Stimulated activated CD4-positive, alpha-beta T cell treated with anti-CD3 and anti-CD28 coated beads, Interleukin-2, amount 100 ng/mL, for 48 hours (primary cell): Measurements from ENCODE around the gene CCR3.

Source experiments
- DNase-seq, 2 donors: peaks; one replicate each; pipeline ENCODE4 v3.0.0-alpha.2; 2020

The CCR3 gene

DNA sequence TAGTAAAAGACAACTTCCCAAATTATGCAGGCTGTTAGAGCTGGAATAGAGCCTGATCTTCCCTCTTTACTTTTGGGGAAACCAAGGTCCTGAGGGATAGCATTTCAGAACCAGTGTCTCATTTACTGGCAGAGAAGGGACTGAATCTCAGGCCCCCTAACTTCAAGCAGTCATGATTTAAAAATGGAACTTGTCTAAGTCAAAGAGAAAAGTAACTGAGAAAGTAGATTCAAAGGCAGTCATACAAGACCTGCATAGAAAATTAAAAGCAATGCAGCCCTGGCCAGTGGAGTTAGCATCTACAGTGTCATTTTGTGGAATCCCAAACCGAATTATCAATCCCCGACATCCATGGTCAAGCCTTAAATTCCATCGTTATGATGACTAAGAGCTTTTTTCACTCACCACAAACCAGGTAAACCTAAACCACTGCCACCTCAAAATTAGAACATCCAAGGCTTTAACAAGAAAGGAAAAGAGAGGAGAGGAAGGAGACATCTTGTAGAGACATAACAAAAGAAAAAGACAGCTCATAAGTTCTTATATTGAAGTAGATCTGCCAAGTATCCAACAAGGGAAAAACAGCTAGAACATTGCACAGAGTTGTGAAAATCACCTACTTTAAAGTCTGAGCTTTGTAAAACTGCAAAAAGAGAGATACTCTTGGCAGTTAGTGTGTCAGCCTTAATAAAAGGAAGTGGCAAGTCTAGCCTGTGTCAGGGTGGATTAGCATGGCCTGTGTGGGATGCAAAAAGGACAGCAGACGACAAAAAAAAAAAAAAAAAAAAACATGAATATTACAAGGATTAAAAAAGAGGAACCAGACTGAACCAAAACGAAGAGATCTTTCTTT is 57.6 kb downstream of the CCR3 start:
- no peak for DNase-seq

DNA sequence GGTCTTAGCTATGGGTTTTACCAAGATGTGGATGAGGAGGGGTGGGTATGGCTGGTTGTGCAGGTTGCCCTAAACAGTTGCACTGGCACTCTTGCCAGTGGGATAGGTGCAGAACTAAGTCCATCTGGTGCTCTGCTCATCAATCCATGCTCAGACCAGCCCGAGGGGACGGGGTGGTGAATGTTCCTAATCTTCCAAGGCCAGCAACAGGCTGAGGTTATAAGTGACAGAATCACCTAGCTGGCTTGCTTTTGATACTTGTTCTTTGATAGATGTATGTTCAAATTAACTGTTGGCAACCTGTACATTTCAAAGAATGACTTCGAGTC is 58.2 kb downstream of the CCR3 start:
- DNase-seq: no peak

DNA sequence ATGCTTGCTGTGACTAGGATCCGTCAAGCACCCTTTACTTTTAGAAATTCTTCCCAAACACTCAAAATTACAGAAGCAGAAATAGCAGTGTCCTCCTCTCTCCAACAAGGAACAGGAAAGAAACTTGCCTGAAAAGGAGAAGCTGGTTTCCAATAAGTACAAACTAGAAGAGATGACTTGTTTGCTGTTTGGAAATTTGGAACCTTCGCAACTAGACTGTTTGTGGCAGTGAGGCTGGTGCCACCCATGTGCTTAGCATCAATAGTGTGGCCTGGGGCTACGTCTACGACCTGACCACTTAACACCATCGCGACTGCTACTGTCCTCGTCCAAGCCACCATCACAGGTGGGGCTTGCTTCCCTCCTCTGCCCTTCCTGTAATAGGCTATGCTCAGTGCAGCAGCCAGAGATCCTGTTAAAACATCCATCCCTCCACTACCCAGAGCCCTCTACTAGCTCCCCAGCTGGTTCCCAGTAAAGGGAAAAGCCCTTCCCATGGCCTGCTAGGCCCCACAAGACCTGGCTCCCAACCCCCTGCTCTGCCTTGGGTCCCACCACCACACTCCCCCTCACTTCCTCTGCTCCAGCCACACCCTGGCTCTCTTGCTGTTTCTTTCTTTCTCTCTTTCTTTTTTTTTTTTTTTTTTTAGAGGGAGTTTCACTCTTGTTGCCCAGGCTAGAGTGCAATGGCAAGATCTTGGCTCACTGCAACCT is 59.0 kb downstream of the CCR3 start:
- DNase-seq: no peak

DNA sequence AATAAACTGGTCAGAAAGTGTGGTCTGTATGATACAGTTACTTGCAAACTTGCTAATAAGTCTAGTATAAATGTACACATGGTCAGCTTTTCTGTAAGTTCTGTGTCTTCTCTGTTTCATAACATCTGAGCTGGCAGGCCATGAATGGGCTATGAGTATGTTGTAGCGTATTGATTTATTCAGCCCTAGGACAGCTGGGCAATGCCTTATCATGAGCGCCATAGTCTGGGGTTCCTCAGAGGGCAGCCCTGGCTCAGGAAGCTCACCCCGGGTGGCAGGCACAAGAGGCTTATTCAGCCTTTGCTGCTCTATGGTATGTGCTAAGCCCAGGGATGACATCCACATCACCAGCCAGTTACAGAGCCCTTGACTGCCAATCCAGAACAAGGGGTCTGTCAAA is 61.0 kb downstream of the CCR3 start:
- no peak for DNase-seq

DNA sequence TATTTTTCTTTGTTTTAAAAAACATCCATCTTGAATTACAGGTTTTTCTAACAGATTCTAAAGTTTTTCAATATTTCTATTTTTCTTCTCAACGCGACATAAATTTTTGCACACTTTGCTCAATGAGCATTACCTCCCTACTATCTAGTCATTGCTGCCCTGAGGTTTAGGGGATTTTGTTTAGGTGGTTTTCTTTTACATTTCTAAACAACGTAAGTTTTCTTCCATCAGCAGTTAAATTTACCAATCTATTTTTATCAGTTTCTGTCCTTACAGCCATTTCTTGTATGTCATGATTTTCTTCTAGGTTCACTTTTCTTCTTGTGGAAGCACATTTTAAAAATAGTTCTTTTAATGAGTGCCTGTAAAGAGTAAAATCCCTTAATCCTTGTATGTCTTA is 62.5 kb downstream of the CCR3 start:
- no peak for DNase-seq

DNA sequence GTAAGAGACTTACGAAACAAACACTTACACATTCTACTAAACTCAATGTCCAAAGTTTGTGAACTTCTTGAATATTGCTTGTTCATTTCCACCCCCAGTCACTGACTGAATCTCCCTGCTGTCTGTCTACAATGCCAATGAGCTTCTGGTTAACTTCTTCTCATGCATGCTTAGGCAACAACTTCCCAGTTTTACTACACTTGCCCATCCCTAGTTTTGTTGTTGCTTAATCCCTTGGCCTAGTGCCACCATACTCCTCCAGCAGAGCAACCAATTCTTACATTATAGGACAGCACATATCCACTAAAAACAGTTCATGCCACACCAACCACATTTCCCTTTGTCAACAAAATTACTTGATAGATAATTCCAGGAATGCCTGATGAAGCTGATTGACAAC is 70.7 kb downstream of the CCR3 start:
- DNase-seq: no peak

DNA sequence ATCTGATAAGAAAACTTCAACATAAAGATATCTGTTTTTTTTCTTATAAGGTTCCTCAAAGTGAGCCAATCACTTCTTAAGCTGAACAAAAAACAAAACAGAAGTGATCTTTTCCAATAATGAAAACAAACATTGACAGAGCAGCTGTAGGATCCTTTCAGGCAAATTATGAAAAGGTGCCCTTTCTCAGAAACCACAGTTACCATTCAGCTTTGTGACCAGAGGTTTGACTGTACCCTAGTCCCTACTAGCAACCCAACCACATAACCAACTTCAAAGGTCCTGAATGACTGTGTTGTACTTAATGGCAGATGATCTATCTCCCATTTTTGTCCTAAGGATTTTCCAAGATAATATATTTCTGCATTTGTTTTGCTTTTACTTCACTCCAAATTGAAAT is 72.3 kb downstream of the CCR3 start:
- no peak for DNase-seq

DNA sequence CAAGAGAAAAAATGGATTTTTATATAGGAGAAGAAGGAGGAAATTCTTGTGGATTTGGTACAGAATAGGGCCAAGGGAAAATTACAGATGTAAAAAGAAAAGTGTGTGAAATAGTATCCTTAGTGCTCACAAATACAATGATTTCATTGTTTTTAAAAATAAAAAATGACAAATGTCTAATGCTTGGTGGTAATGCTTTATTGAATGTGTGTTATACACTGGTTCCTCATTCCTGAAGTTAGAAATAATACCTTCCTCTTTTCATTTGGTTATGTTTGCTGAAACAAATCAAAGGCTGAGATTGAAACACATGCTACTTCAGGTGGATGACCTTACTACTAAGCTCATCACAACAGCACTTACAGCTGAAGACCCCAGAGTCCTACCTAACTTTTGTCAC is 73.9 kb downstream of the CCR3 start:
- DNase-seq: no peak
